Panc1 (cell line): ENCODE results near the gene METTL25B. TPM values are rescaled to one million over a fixed set of nuclear protein-coding genes. Genes with fewer than 3 reads are reported as not detected.

ENCODE experiments used
- ATAC-seq: fragments of 200-7000 bp; cut with Tn5 transposase; 2 replicates; pipeline ENCODE4 v1.9.1; 2020; ENCODE audit warnings: mild to moderate bottlenecking, moderate library complexity
- BruUV-seq: library from RNA; stranded (reverse); fragments of 400-500 nt; replicated peaks from 2 replicates; lab custom pipeline; 2021; lab: Mats Ljungman, UMichigan
- CTCF ChIA-PET: fragments of 300-600 bp; sonication (Branson Sonifier 250); formaldehyde crosslinking; loops from one replicate; lab custom pipeline; 2022; ENCODE audit warnings: antibody characterized with exemption; lab: Charles Lee
- POLR2A ChIA-PET: fragments of 300-600 bp; sonication (Branson Sonifier 250); formaldehyde crosslinking; loops from one replicate; lab custom pipeline; 2022; ENCODE audit warnings: antibody characterized with exemption; lab: Charles Lee
- DNase-seq: peaks from one replicate; pipeline ENCODE4 v3.0.0-alpha.2; 2010; ENCODE audit warnings: low read depth, low spot score
- H3K27ac ChIP-seq: 2 replicates; pipeline ENCODE4 v1.5.1; 2011; ENCODE audit warnings: mild to moderate bottlenecking, low read length, inconsistent platforms
- H3K27me3 ChIP-seq: fragments of 200-500 bp; sonication (Bioruptor generic); 2 replicates; pipeline ENCODE4 v1.6.0; 2014; ENCODE audit warnings: low read length, inconsistent platforms; ENCODE audit not compliant: control insufficient read depth, insufficient read depth
- H3K36me3 ChIP-seq: fragments of 200-500 bp; sonication (Bioruptor generic); 2 replicates; pipeline ENCODE4 v1.5.1; 2014; ENCODE audit warnings: inconsistent platforms, mild to moderate bottlenecking, low read length, moderate library complexity; ENCODE audit not compliant: control insufficient read depth, insufficient read depth
- H3K4me1 ChIP-seq: 2 replicates; pipeline ENCODE4 v1.5.1; 2011; ENCODE audit warnings: inconsistent platforms, mild to moderate bottlenecking, low read length, moderate library complexity; ENCODE audit not compliant: control insufficient read depth, insufficient read depth
- H3K4me3 ChIP-seq, 2 experiments: 2 replicates each; pipeline ENCODE4 v1.5.1; 2011 to 2012; ENCODE audit warnings: low read depth in 2 of 2, low read length in 2 of 2, mild to moderate bottlenecking in 2 of 2, inconsistent platforms in 1 of 2, moderate library complexity in 1 of 2
- H3K9me3 ChIP-seq: fragments of 200-500 bp; sonication (Bioruptor generic); 2 replicates; pipeline ENCODE4 v1.5.1; 2014; ENCODE audit warnings: low read depth, mild to moderate bottlenecking, inconsistent platforms, low read length, moderate library complexity; ENCODE audit not compliant: control insufficient read depth, insufficient read depth
- CTCF ChIP-seq: fragments of 450-650 bp; IDR thresholded peaks from 2 replicates; pipeline ENCODE4 v1.5.1; 2017; ENCODE audit warnings: mild to moderate bottlenecking
- POLR2AphosphoS5 ChIP-seq: IDR thresholded peaks from 2 replicates; pipeline ENCODE4 v1.6.1; 2012; ENCODE audit warnings: mild to moderate bottlenecking, low read depth, low read length, moderate library complexity
- REST ChIP-seq, 2 experiments: IDR thresholded peaks; 2 replicates each; pipeline ENCODE4 v1.6.1; 2011 to 2012; ENCODE audit warnings: low read depth in 2 of 2, control low read depth in 1 of 2, low read length in 1 of 2, mild to moderate bottlenecking in 1 of 2, moderate library complexity in 1 of 2; ENCODE audit not compliant: insufficient read depth in 1 of 2
- SIN3A ChIP-seq: IDR thresholded peaks from 2 replicates; pipeline ENCODE4 v1.6.1; 2012; ENCODE audit warnings: low read depth, mild to moderate bottlenecking, low read length, moderate library complexity, borderline replicate concordance; ENCODE audit not compliant: insufficient read depth
- TCF7L2 ChIP-seq: IDR thresholded peaks from 2 replicates; pipeline ENCODE4 v1.6.1; 2011; ENCODE audit warnings: mild to moderate bottlenecking, low read depth, low read length, inconsistent platforms
- in situ Hi-C: cut with HindIII; loops from 2 replicates; pipeline ENCODE4 v1.10.0; 2016; ENCODE audit warnings: low sequenced_read_pairs, low pct_unique_long_range_greater_than_20kb
- intact Hi-C: fragments of 100-400 bp; cut with micrococcal nuclease; formaldehyde crosslinking; loops from one replicate; pipeline ENCODE4 v1.10.0; 2022; ENCODE audit not compliant: unreplicated experiment
- total RNA-seq: library from RNA; stranded (reverse); gene quantifications from one replicate; pipeline ENCODE4 v1.2.1, GENCODE V29; 2021; ENCODE audit not compliant: unreplicated experiment

The METTL25B gene
- total RNA-seq, 1 experiment from 2014 or later: 32.8 TPM

- CTCF ChIA-PET: interaction anchor here (0.5 to 2.8 kb wide), 28 partner anchors 10 to 202 kb away, joined by 3 to 118 read pairs (median 4); partner anchors contain the start of genes CRABP2, INSRR, IQGAP3 and NTRK1
- H3K9me3 ChIP-seq: no peaks in the 10 kb centered on the region
- no TSS peak for BruUV-seq
- H3K27ac ChIP-seq: peak overlapping the region; percentile 87
- H3K4me3 ChIP-seq: peak overlapping the region; percentile 87 to 99
- peak; percentile 77 for DNase-seq
- peak; percentile 21; the same call in 1 of the 2 replicates for TF ChIP-seq TCF7L2
- TF ChIP-seq POLR2AphosphoS5: peak; percentile 62; the same call in 1 of the 2 replicates
- peak; percentile 91 for TF ChIP-seq CTCF
- no peak for TF ChIP-seq REST (IDR thresholded peaks at IDR 0.05; ENCODE audit: insufficient read depth in 1 of 2, low read depth in 2 of 2, low read length in 1 of 2)
- TF ChIP-seq SIN3A: 0 out of 2 replicates have a peak, but pooled peaks have one; percentile 58
- intact Hi-C loops: loop anchor here (1.0 to 2.0 kb wide), 2 partner anchors 36 to 133 kb away; partner anchors contain the start of gene INSRR
- ATAC-seq: peak; percentile 78
- H3K4me1 ChIP-seq: peaks cover 33% of the 10 kb centered on the region
- in situ Hi-C loops: no loop called here
- POLR2A ChIA-PET: interaction anchor here (0.6 to 1.6 kb wide), 3 partner anchors 20 to 43 kb away, joined by 3 to 12 read pairs (median 5); partner anchors contain the start of gene CRABP2
- no peaks in the 10 kb centered on the region for H3K27me3 ChIP-seq
- H3K36me3 ChIP-seq: peaks cover 19% of the 10 kb centered on the region
Observed at GRCh38 chr1:156725683-156726280, 2.5 kb upstream of the METTL25B start.

- CTCF ChIA-PET: interaction anchor here (0.6 to 2.8 kb wide), 26 partner anchors 11 to 201 kb away, joined by 3 to 118 read pairs (median 4); partner anchors contain the start of genes CRABP2, INSRR, IQGAP3 and MRPL24
- BruUV-seq: no TSS peak
- DNase-seq (no peak), ATAC-seq (peak; percentile 22; the same call in 1 of the 2 replicates)
- peak overlapping the region; percentile 87 to 99 for H3K4me3 ChIP-seq
- intact Hi-C loops (loop anchor here (1.0 to 2.0 kb wide), 2 partner anchors 37 to 132 kb away; partner anchors contain the start of gene INSRR), in situ Hi-C loops (no loop called here)
- H3K27me3 ChIP-seq: no peaks in the 10 kb centered on the region
- POLR2A ChIA-PET: interaction anchor here (0.6 to 1.6 kb wide), 3 partner anchors 30 to 50 kb away, joined by 3 to 12 read pairs (median 8); no protein-coding TSS in a partner anchor
- H3K9me3 ChIP-seq: no peaks in the 10 kb centered on the region
- TF ChIP-seq CTCF (peak; percentile 60), POLR2AphosphoS5 (no peak)
- H3K36me3 ChIP-seq: peaks cover 17% of the 10 kb centered on the region
- H3K27ac ChIP-seq: peak overlapping the region; percentile 97
- H3K4me1 ChIP-seq: peaks cover 24% of the 10 kb centered on the region
Observed at GRCh38 chr1:156726549-156727226, 1.6 kb upstream of the METTL25B start.
